ENCODE data around the gene TSPAN9.

GRCh38 chr12:3042826-3043225, 34.4 kb upstream of the TSPAN9 start:
- TF ChIP-seq, protein P1, sequence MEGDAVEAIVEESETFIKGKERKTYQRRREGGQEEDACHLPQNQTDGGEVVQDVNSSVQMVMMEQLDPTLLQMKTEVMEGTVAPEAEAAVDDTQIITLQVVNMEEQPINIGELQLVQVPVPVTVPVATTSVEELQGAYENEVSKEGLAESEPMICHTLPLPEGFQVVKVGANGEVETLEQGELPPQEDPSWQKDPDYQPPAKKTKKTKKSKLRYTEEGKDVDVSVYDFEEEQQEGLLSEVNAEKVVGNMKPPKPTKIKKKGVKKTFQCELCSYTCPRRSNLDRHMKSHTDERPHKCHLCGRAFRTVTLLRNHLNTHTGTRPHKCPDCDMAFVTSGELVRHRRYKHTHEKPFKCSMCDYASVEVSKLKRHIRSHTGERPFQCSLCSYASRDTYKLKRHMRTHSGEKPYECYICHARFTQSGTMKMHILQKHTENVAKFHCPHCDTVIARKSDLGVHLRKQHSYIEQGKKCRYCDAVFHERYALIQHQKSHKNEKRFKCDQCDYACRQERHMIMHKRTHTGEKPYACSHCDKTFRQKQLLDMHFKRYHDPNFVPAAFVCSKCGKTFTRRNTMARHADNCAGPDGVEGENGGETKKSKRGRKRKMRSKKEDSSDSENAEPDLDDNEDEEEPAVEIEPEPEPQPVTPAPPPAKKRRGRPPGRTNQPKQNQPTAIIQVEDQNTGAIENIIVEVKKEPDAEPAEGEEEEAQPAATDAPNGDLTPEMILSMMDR (conservative IDR thresholded peaks at IDR 0.05; ENCODE audit: low read depth, low read length) = no peak
- TF ChIP-seq EZH2 (IDR thresholded peaks at IDR 0.05; ENCODE audit: borderline replicate concordance, low read depth, low read length, poor library complexity, severe bottlenecking) = no peak
